Stimulated activated memory B cell treated with anti-CD40 and anti-IgM and Interleukin-4, amounts not matched to agents 10 μg/mL and 1 μg/mL and 100 μg/mL, for 72 hours (primary cell): ENCODE results near the gene HADH.
A peak's percentile ranks its signal among the peaks of the same experiment; 100 is the strongest.
"Not testable (repeated sequence)": the region's sequence is repeated elsewhere in the genome, so short reads cannot be mapped to it uniquely, and the experiment has no call there.

Source experiments
- ATAC-seq: fragments of 150-1000 bp; cut with Tn5 transposase; 2 replicates; pipeline ENCODE4 v1.10.0; 2021
- H3K27ac Mint-ChIP-seq: one replicate; pipeline ENCODE4 v1.8.0; 2022; ENCODE audit warnings: mild to moderate bottlenecking, mixed read lengths
- H3K27me3 Mint-ChIP-seq: one replicate; pipeline ENCODE4 v1.8.0; 2022; ENCODE audit warnings: mixed read lengths
- H3K36me3 Mint-ChIP-seq: one replicate; pipeline ENCODE4 v1.8.0; 2022; ENCODE audit warnings: mixed read lengths
- H3K4me1 Mint-ChIP-seq: one replicate; pipeline ENCODE4 v1.8.0; 2022; ENCODE audit warnings: mixed read lengths
- H3K4me3 Mint-ChIP-seq: one replicate; pipeline ENCODE4 v1.8.0; 2022; ENCODE audit warnings: mild to moderate bottlenecking, moderate library complexity, mixed read lengths
- H3K9me3 Mint-ChIP-seq: one replicate; pipeline ENCODE4 v1.8.0; 2022; ENCODE audit warnings: mixed read lengths

HADH gene

DNA sequence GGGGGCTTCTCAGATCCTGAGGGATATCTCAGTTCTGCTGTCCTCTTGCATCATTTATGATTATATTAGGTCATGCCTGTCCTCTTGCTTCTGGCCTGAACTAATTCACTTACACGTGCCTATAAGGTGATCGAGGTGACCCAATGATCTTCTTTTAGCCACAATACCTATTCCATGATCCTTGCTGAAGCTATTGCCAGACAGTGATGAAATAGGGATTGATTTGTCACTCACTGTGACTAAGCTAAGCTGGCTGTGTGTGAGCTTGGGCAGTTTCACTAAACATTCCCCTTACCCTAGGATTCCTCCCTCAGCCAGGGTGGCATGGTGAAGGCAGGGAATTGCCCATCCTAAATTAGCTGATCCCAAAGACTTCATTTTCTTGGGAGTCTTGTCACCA lies 19.0 kb downstream of the HADH start:
- no peak for ATAC-seq
- peaks cover 46% of the 10 kb centered on the region for H3K36me3 Mint-ChIP-seq
- no peaks in the 10 kb centered on the region for H3K27me3 Mint-ChIP-seq
- H3K4me3 Mint-ChIP-seq: no peak overlapping the region
- no peaks in the 10 kb centered on the region for H3K9me3 Mint-ChIP-seq
- peaks cover 12% of the 10 kb centered on the region for H3K4me1 Mint-ChIP-seq
- no peak overlapping the region for H3K27ac Mint-ChIP-seq

DNA sequence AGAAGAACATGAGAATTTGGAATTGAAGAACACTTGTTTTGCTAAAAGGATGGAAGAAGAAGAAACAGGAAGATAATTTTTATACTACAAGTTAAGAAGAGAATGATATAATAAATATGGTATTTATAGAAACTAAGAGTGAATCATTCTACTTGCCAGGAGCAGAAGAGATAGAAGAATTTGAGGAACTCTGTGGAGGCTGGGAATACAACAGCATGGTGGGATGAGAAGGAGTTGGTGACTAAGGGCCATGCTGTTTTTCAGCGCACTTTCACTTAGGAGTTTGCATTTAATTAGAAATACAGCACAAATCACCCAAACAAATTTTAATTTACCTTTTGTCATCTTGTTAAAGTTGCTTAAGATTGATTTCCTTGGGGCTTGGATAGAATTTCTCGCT lies 20.5 kb downstream of the HADH start:
- Mint-ChIP-seq H3K4me1 (peaks cover 8% of the 10 kb centered on the region), H3K27me3 (no peaks in the 10 kb centered on the region), H3K4me3 (no peak overlapping the region), H3K27ac (no peak overlapping the region), H3K9me3 (no peaks in the 10 kb centered on the region), H3K36me3 (peaks cover 52% of the 10 kb centered on the region)
- no peak for ATAC-seq

DNA sequence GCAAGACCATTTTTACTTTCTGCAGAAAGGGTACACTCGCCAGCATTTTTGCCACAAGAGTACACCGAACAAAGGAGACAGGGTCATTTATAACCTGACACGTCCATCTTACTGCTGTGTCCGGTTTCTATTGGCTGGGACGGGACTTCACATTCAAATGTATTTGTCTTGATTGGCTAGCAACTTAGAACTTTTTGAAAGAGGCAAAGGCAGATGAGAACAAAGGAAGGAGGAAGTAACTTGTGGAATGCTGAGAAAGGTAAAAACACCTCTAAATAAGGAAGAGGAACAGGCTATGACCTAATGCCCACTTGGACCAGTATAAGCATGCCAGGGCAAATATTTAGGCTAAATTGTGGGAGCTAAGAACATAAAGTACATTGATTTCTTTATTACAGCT lies 22.7 kb downstream of the HADH start:
- not testable (repeated sequence) for H3K27me3 Mint-ChIP-seq, H3K9me3 Mint-ChIP-seq, ATAC-seq, H3K4me3 Mint-ChIP-seq, H3K4me1 Mint-ChIP-seq, H3K27ac Mint-ChIP-seq
- H3K36me3 Mint-ChIP-seq: peaks cover 66% of the 10 kb centered on the region

DNA sequence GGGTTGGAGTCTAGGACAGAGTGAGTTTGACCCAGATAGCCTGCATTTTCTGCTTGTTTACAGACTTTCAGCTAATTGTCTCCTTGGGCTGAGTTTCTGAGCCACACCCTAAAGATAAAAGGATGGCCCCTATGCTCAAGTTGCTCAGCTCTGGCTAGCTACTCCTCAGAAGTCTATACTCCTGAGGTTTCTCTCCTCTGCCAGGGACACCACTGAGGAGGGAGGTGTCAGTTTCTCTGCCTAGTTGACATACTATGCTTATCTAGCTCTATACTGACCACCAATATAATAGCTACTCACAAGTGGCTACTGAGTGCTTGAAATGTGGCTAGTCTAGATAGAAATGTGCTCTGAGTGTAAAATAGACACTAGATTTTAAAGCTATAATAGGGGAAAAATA lies 23.6 kb downstream of the HADH start:
- Mint-ChIP-seq H3K27ac (no peak overlapping the region), H3K4me3 (no peak overlapping the region), H3K4me1 (no peaks in the 10 kb centered on the region), H3K9me3 (no peaks in the 10 kb centered on the region), H3K36me3 (peaks cover 66% of the 10 kb centered on the region), H3K27me3 (no peaks in the 10 kb centered on the region)
- no peak for ATAC-seq

DNA sequence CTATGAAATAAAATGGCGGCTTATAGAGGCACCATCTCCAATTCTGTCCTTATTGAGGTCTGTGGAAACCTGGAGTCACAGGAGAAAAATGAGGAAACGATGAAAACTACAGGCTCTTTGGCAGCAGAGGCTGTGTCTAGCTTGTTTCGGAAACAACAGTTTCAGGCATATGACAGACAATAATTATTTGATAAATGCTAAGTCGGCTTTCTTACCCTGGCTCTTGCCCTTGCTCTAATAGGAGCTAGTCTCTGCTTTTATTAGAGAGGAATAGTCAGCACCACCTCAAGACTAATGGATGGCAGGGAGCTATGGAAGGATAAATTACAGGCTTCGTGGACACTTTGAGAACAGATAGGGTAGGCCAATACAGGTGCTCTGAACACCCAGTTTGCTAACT lies 24.3 kb downstream of the HADH start:
- no peaks in the 10 kb centered on the region for H3K27me3 Mint-ChIP-seq
- H3K36me3 Mint-ChIP-seq: peaks cover 66% of the 10 kb centered on the region
- H3K4me3 Mint-ChIP-seq: no peak overlapping the region
- no peaks in the 10 kb centered on the region for H3K9me3 Mint-ChIP-seq
- no peak for ATAC-seq
- no peaks in the 10 kb centered on the region for H3K4me1 Mint-ChIP-seq
- no peak overlapping the region for H3K27ac Mint-ChIP-seq

DNA sequence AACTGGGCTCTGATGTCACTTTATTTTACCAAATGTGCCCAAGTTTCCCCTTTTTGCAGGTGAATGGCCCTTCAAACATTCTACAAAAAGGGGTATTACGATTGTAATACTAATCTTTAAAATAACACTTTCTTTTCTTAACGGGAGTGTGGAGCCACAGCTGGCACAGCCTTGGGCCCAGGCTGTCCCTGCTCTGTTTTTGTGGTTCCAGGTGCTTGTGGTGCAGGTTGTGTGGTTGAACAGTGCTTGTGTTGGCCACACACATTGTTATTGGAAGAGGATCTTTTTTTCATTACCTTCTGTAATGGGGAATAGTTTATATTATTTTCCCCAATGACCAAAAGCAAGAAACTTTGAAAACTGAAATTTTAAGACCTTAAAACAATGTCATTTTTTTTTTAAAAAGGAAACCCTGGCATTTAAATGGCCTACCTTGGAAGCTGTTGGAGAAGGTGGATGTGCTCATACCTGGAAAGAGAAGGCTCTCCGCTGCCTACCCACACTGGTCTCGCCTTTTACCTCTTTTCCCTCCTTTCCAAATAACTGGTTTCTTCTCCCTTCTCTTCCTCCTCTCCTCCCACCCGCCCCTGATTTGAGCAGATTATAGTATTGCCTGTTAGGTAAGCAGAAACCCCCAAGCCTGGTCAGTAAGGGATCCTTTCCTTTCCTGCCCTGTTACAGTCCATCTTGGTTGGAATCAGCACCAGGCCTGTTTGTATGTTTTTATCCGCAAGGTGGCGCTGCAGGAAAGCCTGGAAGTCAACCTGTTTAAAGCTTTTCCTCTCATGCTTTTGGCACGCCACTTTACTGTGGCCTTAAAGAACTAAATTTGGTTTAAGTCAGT lies 28.6 kb downstream of the HADH start:
- Mint-ChIP-seq H3K4me3 (no peak overlapping the region), H3K9me3 (no peaks in the 10 kb centered on the region), H3K4me1 (no peaks in the 10 kb centered on the region), H3K27ac (no peak overlapping the region), H3K36me3 (peaks cover 58% of the 10 kb centered on the region), H3K27me3 (no peaks in the 10 kb centered on the region)
- no peak for ATAC-seq

DNA sequence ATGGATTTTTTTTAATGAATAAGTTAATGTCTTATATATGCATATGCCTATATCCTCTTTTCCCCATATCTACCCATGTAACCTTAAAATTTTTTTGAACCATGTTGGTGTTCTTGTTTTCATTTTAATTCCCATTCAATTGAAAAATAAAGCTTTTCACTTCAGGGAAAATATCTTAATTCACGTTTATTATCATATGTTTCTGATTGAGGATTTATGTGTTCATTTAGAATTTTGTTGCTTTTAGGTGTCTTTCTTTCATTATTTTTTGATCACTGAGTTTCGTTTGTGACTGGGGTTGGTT lies 29.1 kb downstream of the HADH start:
- no peaks in the 10 kb centered on the region for H3K4me1 Mint-ChIP-seq
- no peaks in the 10 kb centered on the region for H3K9me3 Mint-ChIP-seq
- no peak overlapping the region for H3K27ac Mint-ChIP-seq
- ATAC-seq: no peak
- no peak overlapping the region for H3K4me3 Mint-ChIP-seq
- no peaks in the 10 kb centered on the region for H3K27me3 Mint-ChIP-seq
- H3K36me3 Mint-ChIP-seq: peaks cover 62% of the 10 kb centered on the region

DNA sequence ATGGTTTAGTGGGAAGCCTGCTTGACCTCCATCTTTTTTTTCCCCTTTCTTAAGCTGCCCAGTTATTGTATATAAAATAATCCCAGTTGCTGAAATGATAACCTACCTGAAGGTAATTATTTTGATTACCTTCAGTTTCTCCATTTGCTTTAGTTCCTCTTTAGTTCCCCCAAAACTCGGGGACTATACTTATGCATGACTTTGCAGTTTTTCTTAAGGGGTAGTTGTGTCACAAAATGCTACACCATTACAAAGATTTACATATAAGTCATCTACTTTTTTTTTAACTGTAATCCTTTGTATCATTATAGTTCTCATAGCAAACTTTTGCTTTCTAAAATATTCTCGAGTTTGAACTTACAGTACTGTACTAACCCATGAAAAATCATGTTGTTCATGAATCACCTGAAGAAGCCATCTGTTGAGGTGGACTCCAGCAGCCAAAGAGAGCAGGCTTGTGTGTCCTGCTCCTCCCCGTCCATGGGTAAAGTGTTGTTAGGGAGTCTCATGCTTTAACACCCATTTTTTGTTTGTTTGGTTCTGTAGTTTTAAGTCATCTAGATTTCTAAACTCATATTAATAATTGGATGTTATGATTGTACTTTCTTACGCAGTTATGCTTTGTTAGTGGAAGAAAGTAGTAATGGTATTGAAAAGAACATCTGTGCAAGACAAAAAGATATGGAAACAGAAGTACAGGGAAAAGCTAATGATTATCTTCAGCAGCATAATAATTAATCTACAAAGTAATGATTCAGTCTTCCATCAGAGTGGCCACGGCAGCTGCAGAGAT lies 34.6 kb downstream of the HADH start:
- Mint-ChIP-seq H3K27ac (no peak overlapping the region), H3K36me3 (peaks cover 61% of the 10 kb centered on the region), H3K9me3 (no peaks in the 10 kb centered on the region), H3K4me1 (no peaks in the 10 kb centered on the region), H3K4me3 (no peak overlapping the region), H3K27me3 (no peaks in the 10 kb centered on the region)
- no peak for ATAC-seq

DNA sequence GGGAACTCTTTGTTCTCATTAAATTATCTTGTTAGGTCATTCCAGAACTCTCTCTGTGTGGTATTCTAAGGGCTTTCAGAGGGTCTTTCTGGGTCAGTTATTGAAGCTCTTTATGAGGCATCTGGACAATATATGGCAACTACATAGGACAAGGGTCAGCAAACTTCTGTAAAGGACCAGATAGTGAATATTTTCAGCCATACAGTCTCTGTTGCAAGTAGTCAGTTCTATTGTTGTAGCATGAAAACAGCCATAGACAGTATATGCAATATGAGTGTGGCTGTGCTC lies 35.1 kb downstream of the HADH start:
- Mint-ChIP-seq H3K27me3 (no peaks in the 10 kb centered on the region), H3K4me1 (no peaks in the 10 kb centered on the region), H3K27ac (no peak overlapping the region), H3K36me3 (peaks cover 61% of the 10 kb centered on the region), H3K4me3 (no peak overlapping the region), H3K9me3 (no peaks in the 10 kb centered on the region)
- ATAC-seq: no peak

DNA sequence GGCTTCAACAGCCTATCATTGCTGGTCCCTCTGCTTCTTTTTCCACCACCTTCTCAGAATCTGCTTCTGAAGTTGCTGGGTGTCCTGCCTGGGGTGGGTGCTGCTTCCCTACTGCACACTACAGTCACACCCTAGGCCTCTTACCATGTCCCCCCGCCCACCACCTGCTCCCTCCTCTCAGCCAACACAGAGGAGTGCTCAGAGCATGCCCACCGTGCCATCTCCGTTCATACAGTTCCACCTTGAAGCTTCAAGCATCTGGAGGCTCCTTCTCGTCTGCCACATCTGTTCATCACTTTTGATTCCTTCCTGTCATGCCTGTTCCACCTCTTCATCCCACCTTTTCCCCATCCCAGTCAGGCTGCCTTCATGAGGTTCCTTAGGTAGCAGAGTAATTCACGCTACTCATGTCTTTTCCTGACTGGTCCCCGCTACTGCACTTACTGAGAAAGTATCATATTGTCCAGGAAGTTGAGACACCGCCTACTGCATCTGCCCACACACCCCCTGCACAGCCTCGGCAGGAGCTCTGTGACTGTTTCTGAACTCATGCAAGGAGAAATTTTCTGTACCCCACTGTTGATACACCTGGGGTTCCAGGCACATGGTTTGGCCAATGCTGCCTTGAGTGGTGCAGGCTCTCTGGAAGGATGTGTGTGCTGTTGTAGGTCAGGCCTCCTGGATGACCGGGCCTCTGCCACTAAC lies 39.5 kb downstream of the HADH start:
- Mint-ChIP-seq H3K4me3 (no peak overlapping the region), H3K36me3 (peaks cover 51% of the 10 kb centered on the region), H3K27ac (no peak overlapping the region), H3K4me1 (no peaks in the 10 kb centered on the region), H3K27me3 (no peaks in the 10 kb centered on the region), H3K9me3 (no peaks in the 10 kb centered on the region)
- no peak for ATAC-seq

DNA sequence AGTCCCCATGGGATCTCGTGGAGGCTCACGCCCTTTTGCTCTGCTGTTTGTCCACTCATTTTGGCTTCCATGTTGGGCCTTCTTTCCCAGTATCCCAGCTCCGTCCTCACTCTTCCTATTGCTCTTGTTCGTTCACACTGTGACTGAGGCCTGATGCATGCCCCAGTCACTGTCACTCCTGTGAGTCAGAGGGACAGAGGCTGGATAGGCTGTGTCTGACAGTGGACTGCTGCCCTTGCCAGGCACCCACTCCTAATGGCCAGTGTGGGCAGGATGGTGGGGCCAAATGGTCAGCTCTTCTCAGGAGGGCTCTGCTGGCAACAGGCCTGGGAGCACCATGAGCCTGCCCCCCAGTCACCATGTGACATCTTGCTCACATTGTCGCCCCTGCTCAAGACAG lies 40.0 kb downstream of the HADH start:
- H3K27ac Mint-ChIP-seq: no peak overlapping the region
- H3K9me3 Mint-ChIP-seq: no peaks in the 10 kb centered on the region
- no peaks in the 10 kb centered on the region for H3K27me3 Mint-ChIP-seq
- ATAC-seq: no peak
- no peaks in the 10 kb centered on the region for H3K4me1 Mint-ChIP-seq
- no peak overlapping the region for H3K4me3 Mint-ChIP-seq
- H3K36me3 Mint-ChIP-seq: peaks cover 51% of the 10 kb centered on the region

DNA sequence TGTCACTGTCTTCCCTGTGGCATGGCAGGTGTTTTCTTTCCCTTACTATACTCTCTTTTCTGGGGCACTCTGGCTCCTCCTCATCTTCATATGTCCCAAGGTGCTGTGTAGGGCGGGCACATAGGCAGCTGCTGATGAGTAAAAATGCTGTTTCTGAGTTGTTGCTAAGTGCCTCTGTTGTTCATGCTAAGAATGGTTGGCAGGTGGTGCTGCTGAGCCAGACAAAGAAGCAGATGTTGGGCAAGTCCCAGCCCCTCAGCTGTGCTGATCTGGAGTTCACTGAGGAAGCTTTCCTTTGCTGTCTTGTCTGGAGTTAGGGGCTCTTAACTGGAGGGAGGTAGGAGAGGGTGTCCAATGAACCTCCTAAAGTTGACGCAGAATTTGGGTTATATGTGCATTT lies 40.6 kb downstream of the HADH start:
- no peak overlapping the region for H3K4me3 Mint-ChIP-seq
- ATAC-seq: peak; percentile 67
- H3K4me1 Mint-ChIP-seq: no peaks in the 10 kb centered on the region
- H3K27ac Mint-ChIP-seq: no peak overlapping the region
- no peaks in the 10 kb centered on the region for H3K9me3 Mint-ChIP-seq
- H3K27me3 Mint-ChIP-seq: no peaks in the 10 kb centered on the region
- peaks cover 48% of the 10 kb centered on the region for H3K36me3 Mint-ChIP-seq

DNA sequence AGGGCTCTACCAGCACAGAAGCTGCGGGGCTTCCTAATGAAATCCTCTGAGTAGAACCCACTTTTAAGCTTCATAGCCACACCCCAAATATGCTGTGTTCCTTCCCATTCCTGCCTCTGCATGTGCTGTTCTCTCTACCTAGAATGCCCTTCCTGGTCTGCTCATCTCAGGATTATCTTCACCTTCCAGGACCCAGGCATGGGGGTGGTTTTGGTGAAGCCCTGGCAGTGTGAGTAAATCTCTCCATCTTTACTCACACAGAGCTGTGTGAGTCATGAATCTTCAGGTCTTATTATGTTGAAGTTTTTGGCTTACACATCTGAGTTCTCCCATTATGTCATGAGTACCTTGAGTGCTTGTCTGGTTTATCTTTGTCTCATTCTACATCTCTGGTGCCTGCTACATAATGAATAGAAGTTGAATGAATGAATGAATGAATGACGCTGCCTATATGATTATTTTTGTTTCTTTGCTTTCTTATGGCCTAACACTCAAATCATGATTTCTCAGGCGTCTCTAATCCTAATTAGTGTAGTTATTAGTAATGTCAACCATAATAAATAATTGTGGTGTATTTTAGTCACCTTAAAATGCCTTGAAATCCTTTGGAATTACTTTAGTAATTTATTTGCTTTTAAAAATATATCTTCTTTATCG lies 41.9 kb downstream of the HADH start:
- H3K36me3 Mint-ChIP-seq: peaks cover 55% of the 10 kb centered on the region
- no peak overlapping the region for H3K4me3 Mint-ChIP-seq
- ATAC-seq: no peak
- H3K27me3 Mint-ChIP-seq: no peaks in the 10 kb centered on the region
- H3K27ac Mint-ChIP-seq: no peak overlapping the region
- H3K4me1 Mint-ChIP-seq: peaks cover 6% of the 10 kb centered on the region
- H3K9me3 Mint-ChIP-seq: no peaks in the 10 kb centered on the region

DNA sequence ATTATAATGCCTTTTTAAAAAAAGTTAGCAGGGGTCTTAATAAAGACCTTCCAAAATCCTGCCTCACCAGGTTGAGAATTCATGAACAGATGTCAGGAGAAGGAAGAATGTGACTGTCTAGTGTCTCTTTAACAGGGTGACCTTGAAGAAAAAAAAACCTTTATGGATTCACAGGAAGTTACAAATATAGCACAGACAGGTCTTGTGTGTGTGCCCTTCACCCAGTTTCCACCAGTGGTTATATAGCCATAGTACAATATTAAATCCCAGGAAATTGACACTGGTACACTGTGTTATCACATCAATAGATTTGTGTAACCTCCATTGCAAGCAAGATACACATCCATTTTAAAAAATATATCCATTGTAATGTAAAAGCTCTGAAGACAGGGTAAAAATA lies 43.7 kb downstream of the HADH start:
- no peak for ATAC-seq
- no peak overlapping the region for H3K4me3 Mint-ChIP-seq
- no peak overlapping the region for H3K27ac Mint-ChIP-seq
- no peaks in the 10 kb centered on the region for H3K9me3 Mint-ChIP-seq
- H3K36me3 Mint-ChIP-seq: peaks cover 45% of the 10 kb centered on the region
- H3K4me1 Mint-ChIP-seq: peaks cover 6% of the 10 kb centered on the region
- H3K27me3 Mint-ChIP-seq: no peaks in the 10 kb centered on the region

DNA sequence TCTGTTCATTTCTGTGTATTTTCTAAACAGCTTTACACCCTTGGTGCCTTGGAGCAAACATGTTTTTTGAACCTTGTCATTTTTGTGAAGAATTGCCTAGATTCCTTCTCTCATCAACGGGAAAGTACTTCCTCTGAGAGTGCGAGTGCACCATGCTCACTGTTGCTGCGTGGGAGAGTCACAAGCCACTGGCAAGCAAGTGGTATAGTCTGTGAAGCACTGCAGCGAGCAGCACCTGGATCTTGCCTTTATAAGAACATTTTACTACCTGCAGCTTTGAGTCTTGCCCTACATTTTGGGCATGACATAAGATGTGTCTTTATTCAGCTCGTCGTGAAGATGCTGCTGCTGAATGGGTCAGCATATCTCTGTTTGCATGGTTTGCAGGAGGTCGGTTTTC lies 44.9 kb downstream of the HADH start:
- no peak for ATAC-seq
- no peak overlapping the region for H3K27ac Mint-ChIP-seq
- no peaks in the 10 kb centered on the region for H3K27me3 Mint-ChIP-seq
- no peak overlapping the region for H3K4me3 Mint-ChIP-seq
- peaks cover 6% of the 10 kb centered on the region for H3K4me1 Mint-ChIP-seq
- peaks cover 35% of the 10 kb centered on the region for H3K36me3 Mint-ChIP-seq
- no peaks in the 10 kb centered on the region for H3K9me3 Mint-ChIP-seq
